GM21447 (cell line): Measurements from ENCODE around the gene FANCM.

Experiments
- ATAC-seq: cut with Tn5 transposase; IDR thresholded peaks from one replicate; pipeline ENCODE4 v1.9.1; 2021; ENCODE audit not compliant: unreplicated experiment

The FANCM gene, protein sequence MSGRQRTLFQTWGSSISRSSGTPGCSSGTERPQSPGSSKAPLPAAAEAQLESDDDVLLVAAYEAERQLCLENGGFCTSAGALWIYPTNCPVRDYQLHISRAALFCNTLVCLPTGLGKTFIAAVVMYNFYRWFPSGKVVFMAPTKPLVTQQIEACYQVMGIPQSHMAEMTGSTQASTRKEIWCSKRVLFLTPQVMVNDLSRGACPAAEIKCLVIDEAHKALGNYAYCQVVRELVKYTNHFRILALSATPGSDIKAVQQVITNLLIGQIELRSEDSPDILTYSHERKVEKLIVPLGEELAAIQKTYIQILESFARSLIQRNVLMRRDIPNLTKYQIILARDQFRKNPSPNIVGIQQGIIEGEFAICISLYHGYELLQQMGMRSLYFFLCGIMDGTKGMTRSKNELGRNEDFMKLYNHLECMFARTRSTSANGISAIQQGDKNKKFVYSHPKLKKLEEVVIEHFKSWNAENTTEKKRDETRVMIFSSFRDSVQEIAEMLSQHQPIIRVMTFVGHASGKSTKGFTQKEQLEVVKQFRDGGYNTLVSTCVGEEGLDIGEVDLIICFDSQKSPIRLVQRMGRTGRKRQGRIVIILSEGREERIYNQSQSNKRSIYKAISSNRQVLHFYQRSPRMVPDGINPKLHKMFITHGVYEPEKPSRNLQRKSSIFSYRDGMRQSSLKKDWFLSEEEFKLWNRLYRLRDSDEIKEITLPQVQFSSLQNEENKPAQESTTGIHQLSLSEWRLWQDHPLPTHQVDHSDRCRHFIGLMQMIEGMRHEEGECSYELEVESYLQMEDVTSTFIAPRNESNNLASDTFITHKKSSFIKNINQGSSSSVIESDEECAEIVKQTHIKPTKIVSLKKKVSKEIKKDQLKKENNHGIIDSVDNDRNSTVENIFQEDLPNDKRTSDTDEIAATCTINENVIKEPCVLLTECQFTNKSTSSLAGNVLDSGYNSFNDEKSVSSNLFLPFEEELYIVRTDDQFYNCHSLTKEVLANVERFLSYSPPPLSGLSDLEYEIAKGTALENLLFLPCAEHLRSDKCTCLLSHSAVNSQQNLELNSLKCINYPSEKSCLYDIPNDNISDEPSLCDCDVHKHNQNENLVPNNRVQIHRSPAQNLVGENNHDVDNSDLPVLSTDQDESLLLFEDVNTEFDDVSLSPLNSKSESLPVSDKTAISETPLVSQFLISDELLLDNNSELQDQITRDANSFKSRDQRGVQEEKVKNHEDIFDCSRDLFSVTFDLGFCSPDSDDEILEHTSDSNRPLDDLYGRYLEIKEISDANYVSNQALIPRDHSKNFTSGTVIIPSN (N-terminal part only)

DNA sequence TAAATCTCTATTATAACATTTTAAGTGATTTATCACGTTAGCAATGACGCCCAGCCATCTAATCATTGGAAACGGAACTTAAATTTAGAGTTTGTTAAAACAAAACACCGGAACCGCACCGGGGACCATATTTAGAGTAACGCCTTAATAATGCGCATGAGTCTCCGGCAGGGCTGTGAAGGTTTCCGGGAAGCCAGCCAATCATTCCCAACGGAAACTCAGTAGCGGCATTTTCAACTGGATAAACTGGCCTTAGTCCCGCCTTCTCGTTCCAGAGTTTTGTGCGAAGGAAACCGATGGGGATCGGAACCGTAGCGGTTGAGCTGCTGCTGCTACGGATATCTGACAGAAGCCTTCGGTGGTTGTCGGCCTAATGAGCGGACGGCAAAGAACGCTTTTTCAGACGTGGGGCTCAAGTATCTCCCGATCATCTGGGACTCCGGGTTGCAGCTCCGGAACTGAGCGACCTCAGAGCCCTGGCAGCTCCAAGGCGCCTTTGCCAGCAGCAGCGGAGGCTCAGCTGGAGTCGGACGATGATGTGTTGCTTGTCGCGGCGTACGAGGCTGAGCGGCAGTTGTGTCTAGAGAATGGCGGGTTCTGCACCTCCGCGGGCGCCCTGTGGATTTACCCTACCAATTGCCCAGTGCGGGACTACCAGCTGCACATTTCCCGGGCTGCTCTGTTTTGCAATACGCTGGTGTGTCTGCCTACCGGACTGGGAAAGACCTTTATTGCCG lies at the start of gene FANCM:
Gene FANCM, plus strand, starts transcription at position 272 of the 737 bp plus-strand sequence. Its CDS starts 102 bp downstream, at position 374.
- ATAC-seq = peak; percentile 41

DNA sequence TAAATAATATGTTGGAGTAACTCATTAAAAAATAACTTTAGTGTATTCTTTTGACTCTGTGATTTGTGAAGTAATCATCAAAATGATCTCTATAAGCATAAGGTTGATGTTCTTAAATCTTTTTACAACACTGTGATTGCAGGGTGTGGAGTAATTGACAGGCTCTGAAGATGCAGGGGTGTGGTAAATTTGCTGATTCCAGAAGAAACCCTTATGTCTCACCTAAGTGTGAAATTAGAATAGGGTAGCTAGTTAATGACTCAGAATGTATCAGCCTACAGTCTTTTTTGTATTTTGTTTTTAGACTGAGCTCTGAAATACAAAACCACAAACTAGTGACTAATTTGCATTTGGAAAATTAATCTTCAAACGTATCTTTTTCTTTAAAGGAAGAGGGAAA lies 45.9 kb upstream of the FANCM start:
- ATAC-seq = peak; percentile 70

DNA sequence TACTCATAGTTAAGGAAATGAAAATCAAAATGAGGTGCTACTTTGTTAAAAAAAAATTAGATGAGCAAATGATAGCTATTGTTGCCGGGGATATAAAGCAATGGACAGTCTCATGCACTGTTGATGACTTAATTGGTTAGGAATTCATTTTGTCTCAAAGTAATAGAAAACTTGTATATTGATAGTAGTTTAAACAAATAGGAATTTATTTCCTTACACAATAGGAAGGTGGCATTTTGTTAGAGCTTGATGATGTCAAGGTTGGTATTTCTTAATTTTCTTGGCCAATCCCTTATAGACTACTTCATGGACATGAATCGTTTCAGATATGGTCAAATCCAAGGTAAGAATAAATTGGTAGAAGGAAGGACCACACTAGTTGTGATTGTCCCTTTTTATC lies 44.0 kb upstream of the FANCM start:
- no peak for ATAC-seq

GRCh38 chr14:45094275-45094674 lies 41.5 kb upstream of the FANCM start:
- no peak for ATAC-seq

DNA sequence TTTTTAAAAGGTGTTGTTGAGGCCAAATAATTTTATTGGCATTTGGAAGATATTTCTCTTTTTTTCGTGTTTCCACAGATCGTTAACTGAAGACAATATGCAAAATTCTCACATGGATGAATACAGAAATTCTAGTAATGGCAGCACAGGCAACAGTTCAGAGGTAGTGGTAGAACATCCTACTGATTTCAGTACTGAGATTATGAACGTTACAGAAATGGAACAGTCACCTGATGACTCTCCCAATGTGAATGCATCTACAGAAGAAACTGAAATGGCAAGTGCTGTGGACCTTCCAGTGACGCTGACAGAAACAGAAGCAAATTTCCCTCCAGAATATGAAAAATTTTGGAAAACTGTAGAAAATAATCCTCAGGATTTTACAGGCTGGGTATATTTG lies 40.6 kb upstream of the FANCM start:
- no peak for ATAC-seq

GRCh38 chr14:45096218-45096617 lies 39.5 kb upstream of the FANCM start:
- no peak for ATAC-seq

- no peak for ATAC-seq
Observed at GRCh38 chr14:45103806-45104205, 31.9 kb upstream of the FANCM start.

DNA sequence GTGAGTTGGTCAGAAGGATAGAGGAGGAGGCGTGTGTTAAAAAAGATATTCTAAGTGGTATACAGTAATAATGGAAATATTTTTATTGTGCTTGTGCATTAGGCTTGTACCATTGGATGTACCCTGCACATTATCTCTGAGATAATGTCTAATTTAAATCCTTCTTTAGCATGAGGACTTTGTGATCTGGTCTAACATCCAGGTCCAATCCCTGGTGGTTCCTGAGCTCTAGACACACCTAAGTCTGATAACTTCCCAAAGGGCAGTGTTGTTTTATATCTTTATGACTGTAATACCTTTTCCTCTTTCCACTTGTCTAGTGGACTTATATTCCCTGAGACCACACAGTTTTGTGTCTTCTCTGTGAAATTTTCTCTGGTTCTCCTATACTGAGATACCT lies 31.2 kb upstream of the FANCM start:
- no peak for ATAC-seq

- no peak for ATAC-seq
Observed at GRCh38 chr14:45112896-45113781, 22.6 kb upstream of the FANCM start.

GRCh38 chr14:45114327-45114726 lies 21.4 kb upstream of the FANCM start:
- ATAC-seq = no peak

DNA sequence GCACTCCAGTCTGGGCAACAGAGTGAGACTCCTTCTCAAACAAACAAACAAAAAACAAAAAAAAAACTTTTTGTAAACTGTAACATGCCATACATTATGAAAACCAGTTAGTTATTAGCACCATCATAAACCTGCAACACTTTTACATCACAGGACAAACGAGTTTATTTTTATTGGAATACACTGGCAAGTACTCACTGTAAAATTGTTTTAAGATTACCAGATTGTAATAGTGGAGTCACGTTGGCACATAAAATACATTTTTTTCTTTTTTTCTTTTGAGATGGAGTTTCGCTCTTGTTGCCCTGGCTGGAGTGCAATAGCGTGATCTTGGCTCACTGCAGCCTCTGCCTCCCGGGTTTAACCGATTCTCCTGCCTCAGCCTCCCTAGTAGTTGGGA lies 17.1 kb upstream of the FANCM start:
- no peak for ATAC-seq

- ATAC-seq = no peak
Observed at GRCh38 chr14:45120096-45120495, 15.6 kb upstream of the FANCM start.

- no peak for ATAC-seq
Observed at GRCh38 chr14:45123271-45123670, 12.5 kb upstream of the FANCM start.

DNA sequence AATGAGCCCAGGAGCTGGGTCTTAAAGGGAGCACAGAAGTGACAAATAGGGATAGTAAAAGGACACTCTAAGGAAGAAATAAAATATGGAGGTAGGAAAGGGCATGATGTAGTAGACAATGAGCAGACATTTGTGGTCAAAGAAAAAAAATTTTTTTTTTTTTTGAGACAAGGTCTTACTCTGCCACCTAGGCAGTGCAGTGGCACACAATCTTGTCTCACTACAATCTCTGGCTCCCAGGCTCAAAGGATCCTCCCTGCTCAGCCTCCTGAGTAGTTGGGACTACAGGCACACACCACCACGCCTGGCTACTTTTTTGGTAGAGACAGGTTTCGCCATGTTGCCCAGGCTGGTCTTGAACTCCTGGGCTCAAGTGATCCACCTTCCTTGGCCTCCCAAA lies 10.0 kb upstream of the FANCM start:
- no peak for ATAC-seq

- ATAC-seq = no peak
Observed at GRCh38 chr14:45128963-45129629, 6.6 kb upstream of the FANCM start.

DNA sequence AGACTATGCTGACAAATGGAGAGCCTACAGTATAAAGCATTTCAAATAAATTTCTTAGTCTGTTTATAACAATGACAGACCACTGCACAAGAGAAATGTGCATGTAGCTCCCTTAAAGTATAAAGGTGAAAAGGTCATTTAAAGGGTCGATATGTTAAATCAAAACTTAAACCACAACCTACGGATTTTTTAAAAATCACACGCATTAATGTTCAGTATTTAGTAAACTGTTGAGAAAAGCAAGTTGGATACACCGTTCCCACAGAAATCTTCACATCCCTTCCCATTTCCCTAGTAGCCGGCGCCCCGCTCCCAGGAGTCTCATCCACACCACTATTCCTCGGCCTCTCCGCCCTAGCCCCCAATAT lies 2.1 kb upstream of the FANCM start:
- no peak for ATAC-seq

GRCh38 chr14:45134051-45134958 lies 1.4 kb upstream of the FANCM start, which contains the start of gene FKBP3:
FKBP3 (minus strand) TSS chr14:45134481; CDS start chr14:45134456, 25 bp downstream.
- ATAC-seq = peak; percentile 89

GRCh38 chr14:45135156-45135555 lies 574 bp upstream of the FANCM start:
- no peak for ATAC-seq
